AG10803 (cell line): ENCODE results near the gene PCYOX1L.
"Not testable (repeated sequence)": the region's sequence is repeated elsewhere in the genome, so short reads cannot be mapped to it uniquely, and the experiment has no call there.

Experiments used
- DNase-seq: peaks from one replicate; pipeline ENCODE4 v3.0.0; 2010; ENCODE audit warnings: low read depth
- H3K4me3 ChIP-seq: 2 replicates; pipeline ENCODE4 v1.5.1; 2011; ENCODE audit warnings: mild to moderate bottlenecking, low read length, control low read depth
- CTCF ChIP-seq: conservative IDR thresholded peaks from 2 replicates; pipeline ENCODE4 v1.5.1; 2011; ENCODE audit warnings: mild to moderate bottlenecking, low read length, control low read depth, inconsistent platforms

The PCYOX1L gene

GRCh38 chr5:149391524-149391923 is 33.7 kb downstream of the PCYOX1L start:
- no peak overlapping the region for H3K4me3 ChIP-seq
- DNase-seq: no peak
- TF ChIP-seq CTCF: no peak

- TF ChIP-seq CTCF: no peak
Measured at GRCh38 chr5:149392718-149393117, 34.9 kb downstream of the PCYOX1L start.

GRCh38 chr5:149394996-149395395 is 37.1 kb downstream of the PCYOX1L start:
- DNase-seq, H3K4me3 ChIP-seq: not testable (repeated sequence)

More at GRCh38 chr5:149392718-149393117, 34.9 kb downstream of the PCYOX1L start:
- no peak overlapping the region for H3K4me3 ChIP-seq
- peak; percentile 46 for DNase-seq

- DNase-seq: peak; percentile 98
- no peak for TF ChIP-seq CTCF
- no peak overlapping the region for H3K4me3 ChIP-seq
Measured at GRCh38 chr5:149397530-149397929, 39.7 kb downstream of the PCYOX1L start.

GRCh38 chr5:149398747-149399266 is 41.0 kb downstream of the PCYOX1L start:
- not testable (repeated sequence) for DNase-seq, H3K4me3 ChIP-seq

GRCh38 chr5:149399775-149400174 is 41.9 kb downstream of the PCYOX1L start:
- peak; percentile 18 for DNase-seq
- TF ChIP-seq CTCF: no peak
- no peak overlapping the region for H3K4me3 ChIP-seq

- no peak overlapping the region for H3K4me3 ChIP-seq
- no peak for DNase-seq
- no peak for TF ChIP-seq CTCF
Measured at GRCh38 chr5:149400304-149400703, 42.5 kb downstream of the PCYOX1L start.

GRCh38 chr5:149401051-149401450 is 43.2 kb downstream of the PCYOX1L start:
- DNase-seq: no peak
- no peak for TF ChIP-seq CTCF
- H3K4me3 ChIP-seq: no peak overlapping the region
